ENCODE measurements around the gene MAPK1.
"Not testable (repeated sequence)": the region's sequence is repeated elsewhere in the genome, so short reads cannot be mapped to it uniquely, and the experiment has no call there.

Gene MAPK1

GRCh38 chr22:21790359-21790758 is 77.1 kb downstream of the MAPK1 start:
- no peak for DNase-seq

- DNase-seq: not testable (repeated sequence)
Observed at GRCh38 chr22:21787565-21787964, 79.9 kb downstream of the MAPK1 start.

GRCh38 chr22:21780259-21780658 is 87.2 kb downstream of the MAPK1 start:
- no peak for DNase-seq

GRCh38 chr22:21779444-21779843 is 88.0 kb downstream of the MAPK1 start:
- DNase-seq: no peak

- no peak for DNase-seq
Observed at GRCh38 chr22:21778705-21779363, 88.6 kb downstream of the MAPK1 start.

- no peak for DNase-seq
Observed at GRCh38 chr22:21771631-21771976, 95.8 kb downstream of the MAPK1 start.

GRCh38 chr22:21768435-21768834 is 99.0 kb downstream of the MAPK1 start:
- DNase-seq: no peak

- no peak for DNase-seq
Observed at GRCh38 chr22:21766691-21767462, 100.6 kb downstream of the MAPK1 start.

GRCh38 chr22:21765909-21766529 is 101.4 kb downstream of the MAPK1 start:
- no peak for DNase-seq

GRCh38 chr22:21764038-21764804 is 103.2 kb downstream of the MAPK1 start:
- no peak for DNase-seq

GRCh38 chr22:21762712-21763581 is 104.5 kb downstream of the MAPK1 start:
- DNase-seq: no peak

- no peak for DNase-seq
Observed at GRCh38 chr22:21761994-21762680, 105.3 kb downstream of the MAPK1 start.

GRCh38 chr22:21761086-21761485 is 106.4 kb downstream of the MAPK1 start:
- no peak for DNase-seq

GRCh38 chr22:21760640-21761039 is 106.8 kb downstream of the MAPK1 start:
- DNase-seq: no peak

GRCh38 chr22:21759646-21760376 is 107.6 kb downstream of the MAPK1 start:
- DNase-seq: no peak

GRCh38 chr22:21759093-21759492 is 108.4 kb downstream of the MAPK1 start:
- no peak for DNase-seq

- no peak for DNase-seq
Observed at GRCh38 chr22:21758091-21758864, 109.2 kb downstream of the MAPK1 start.

GRCh38 chr22:21755851-21756284 is 111.6 kb downstream of the MAPK1 start:
- no peak for DNase-seq

GRCh38 chr22:21754523-21754922 is 112.9 kb downstream of the MAPK1 start:
- DNase-seq: no peak

All from NCI-H526 (cell line).